GM21390 (cell line): ENCODE data around the gene GALP.
A peak's percentile ranks its signal among the peaks of the same experiment; 100 is the strongest.
"Not testable (repeated sequence)": the region's sequence is repeated elsewhere in the genome, so short reads cannot be mapped to it uniquely, and the experiment has no call there.

Experiments used
- ATAC-seq: cut with Tn5 transposase; IDR thresholded peaks from one replicate; pipeline ENCODE4 v1.9.1; 2021; ENCODE audit not compliant: unreplicated experiment

Gene GALP

DNA sequence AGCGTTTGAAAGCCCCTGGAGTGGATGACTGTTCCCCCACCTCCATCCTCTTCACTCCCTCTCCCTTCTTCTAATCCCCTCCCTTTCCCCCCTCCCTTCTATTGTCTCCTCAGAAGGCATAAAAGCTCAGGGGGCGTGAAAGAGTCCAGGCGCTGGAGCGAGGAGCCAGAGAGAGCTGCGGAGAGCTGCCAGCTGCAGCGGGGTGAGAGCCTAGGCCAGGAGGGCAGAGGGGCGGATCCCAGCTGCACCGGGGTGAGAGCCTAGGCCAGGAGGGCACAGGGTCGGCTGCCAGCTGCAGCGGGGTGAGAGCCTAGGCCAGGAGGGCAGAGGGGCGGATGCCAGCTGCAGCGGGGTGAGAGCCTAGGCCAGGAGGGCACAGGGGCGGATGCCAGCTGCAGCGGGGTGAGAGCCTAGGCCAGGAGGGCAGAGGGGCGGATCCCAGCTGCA, at the start of gene GALP:
TSS of gene GALP (plus strand) at position 148 of the 447 bp plus-strand sequence. CDS start 1,101 bp downstream, outside the sequence.
- ATAC-seq, result not testable (repeated sequence)

DNA sequence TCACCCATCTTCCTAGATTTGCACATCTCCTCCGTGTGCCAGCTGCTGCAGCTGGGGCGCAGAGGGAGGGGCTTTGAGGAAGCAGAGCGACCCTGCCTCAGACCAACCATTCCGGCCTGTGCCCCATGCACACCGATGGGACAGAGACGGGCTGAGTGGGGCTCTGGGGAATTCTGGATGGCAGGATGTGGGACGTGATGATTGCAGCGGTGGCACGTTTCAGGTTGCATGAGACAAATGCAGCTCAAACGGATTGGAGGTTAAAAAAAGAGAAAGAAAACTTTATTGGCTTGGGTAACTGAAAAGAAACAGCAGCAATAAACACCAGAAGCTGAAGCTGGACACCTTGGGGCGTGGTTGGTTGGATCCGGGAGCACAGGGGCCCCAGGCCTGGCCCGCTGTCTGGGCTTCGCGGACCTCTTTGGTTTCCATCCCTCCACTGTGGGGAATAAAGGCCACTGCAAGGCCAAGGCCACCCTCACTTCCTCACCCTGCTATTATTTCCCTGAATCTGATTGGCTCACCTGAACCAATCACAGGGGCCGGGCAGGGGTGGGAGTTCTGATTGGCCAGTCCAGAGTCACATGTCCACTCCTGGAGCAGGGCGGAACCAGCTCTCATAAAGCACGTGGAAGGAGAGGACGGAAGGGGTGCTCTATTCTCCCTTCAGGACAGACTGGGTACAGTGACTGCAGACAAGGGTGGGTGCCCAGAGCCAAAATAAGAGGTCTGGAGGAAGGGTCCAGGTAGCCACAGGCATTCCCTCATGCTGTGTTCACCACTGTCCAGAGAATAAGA, 48.6 kb upstream of the GALP start:
- ATAC-seq, result no peak

DNA sequence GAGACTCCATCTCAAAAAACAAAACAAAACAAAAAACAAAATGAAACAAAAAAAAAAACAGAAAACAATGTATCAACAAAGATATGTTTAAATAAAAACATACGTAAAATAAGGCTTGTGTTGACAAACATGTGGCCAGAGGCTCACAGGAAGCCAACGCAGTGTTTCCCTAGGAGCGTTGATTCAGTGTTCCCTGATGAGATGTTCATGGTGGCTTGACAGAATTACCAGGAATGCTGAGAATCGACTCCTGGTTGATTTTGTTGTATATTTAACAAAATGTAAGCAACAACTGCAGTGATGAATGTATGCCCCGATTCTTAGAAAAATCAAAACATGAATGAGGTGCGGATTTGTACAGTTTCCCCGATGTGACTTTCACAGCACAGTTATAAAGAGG, 45.8 kb upstream of the GALP start:
- ATAC-seq, result no peak

DNA sequence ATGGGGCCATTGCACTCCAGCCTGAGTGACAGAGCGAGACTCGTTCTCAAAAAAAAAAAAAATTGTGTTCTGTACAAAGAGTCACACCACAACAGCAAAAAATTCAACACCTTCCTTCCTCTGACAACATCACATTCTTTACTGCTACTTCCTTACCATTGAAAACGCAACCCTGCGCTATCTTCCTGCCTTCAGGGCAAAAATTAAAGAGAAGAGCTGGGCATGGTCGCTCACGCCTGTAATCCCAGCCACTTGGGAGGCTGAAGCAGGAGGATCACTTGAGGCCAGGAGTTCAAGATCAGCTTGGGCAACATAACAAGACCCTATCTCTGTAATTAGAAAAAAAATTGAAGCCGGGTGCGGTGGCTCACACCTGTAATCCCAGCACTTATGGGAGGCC, 44.2 kb upstream of the GALP start:
- no peak for ATAC-seq

GRCh38 chr19:56132316-56132822, 43.4 kb upstream of the GALP start:
- no peak for ATAC-seq

DNA sequence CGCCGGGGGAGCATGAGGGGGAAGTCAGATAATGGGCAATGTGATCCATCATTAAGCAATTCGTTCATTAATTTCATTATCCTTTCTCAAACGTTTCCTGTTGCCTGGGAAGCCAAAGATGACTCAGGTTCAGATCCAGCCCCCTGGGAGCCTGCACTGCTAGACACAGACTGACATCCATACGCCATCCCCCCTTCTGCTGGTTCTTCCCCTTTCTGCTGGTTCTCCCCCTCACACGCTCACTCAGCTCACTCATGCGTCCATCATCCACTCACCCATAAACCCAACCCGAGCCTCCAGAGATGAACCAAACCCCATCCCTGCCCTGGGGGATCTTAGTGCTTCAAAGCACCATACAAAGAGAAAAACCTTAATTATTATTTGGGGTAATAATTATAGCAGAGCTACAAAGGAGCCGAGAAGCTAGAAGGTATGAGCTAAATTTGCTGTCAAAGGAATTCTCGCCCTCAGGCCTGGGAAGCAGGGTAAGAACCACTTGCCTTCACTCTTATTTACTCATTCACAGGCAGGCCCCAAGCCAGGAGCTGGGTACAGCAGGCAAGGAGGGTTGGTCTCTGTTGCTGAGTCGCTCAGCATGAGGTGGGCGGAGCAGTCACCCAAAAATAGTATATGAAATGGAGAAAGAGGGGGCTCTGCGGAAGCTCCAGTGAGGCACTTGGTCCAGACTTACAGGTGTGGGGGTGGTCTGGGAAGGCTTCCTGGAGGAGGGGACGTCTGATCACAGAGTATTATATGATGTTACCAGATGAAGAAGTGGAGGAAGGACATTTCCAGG, 41.8 kb upstream of the GALP start:
- ATAC-seq, result no peak

GRCh38 chr19:56134654-56134921, 41.2 kb upstream of the GALP start:
- ATAC-seq, result no peak

DNA sequence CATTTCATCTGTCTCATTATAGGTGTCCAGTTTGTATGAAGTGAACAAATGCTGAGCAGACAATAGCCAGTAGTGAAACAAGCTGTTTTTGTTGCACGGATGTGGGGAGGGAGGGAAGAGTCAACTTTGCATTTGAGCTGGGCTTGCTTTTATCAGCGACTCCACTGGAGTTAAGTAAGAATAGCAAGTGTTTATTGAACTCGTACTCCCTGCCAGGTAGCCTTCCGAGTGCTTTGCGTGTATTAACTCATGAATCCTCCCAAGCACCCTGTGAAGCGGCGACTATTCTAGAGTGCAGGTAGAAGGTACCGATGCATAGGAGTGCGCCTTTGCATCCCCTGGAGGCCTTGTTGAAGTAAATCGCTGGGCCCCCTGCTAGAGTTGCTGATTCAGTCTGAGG, 39.4 kb upstream of the GALP start:
- ATAC-seq, result no peak

GRCh38 chr19:56137405-56137804, 38.4 kb upstream of the GALP start:
- no peak for ATAC-seq

GRCh38 chr19:56138069-56138468, 37.7 kb upstream of the GALP start:
- ATAC-seq, result no peak

DNA sequence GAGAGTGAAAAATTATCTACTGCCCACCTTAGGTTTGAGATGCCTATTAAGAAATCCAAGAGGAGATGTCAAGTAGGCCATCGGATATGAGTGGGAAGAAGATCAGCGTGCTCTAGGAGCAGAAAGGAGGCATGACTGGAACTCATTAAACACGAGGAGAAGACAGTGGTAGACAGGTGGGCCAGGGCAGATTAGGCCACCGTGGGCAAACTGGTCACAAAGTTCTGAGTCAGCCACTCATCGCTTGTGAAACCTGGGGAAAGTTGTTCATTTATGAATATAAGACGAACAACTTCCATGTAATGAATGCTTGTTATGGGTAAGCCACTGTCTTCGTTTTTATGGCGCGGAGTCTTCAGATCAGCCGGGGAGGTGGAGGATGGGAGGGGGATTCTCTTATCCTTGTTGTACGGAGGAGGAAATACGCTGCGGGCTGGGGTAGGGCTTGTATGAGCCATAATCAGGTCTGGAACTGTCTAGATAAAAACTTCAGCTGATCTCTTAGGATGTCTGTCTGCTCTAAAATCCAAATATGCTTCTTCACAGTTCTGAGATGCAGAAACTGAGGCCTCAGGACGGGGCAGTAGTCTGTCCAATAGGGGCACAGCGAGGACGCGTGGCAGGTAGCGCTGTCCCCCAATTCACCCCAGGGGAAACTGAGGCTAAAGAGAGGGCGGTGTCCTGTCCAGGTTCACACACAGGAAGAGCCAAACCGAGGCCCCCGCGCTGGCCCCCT, 35.8 kb upstream of the GALP start:
- ATAC-seq, result no peak

GRCh38 chr19:56140583-56141416, 35.0 kb upstream of the GALP start, which contains the start of gene ZNF444:
Gene ZNF444 (plus strand): TSS chr19:56141287. CDS start chr19:56146912, 5,625 bp downstream.
- ATAC-seq, result peak; percentile 82

DNA sequence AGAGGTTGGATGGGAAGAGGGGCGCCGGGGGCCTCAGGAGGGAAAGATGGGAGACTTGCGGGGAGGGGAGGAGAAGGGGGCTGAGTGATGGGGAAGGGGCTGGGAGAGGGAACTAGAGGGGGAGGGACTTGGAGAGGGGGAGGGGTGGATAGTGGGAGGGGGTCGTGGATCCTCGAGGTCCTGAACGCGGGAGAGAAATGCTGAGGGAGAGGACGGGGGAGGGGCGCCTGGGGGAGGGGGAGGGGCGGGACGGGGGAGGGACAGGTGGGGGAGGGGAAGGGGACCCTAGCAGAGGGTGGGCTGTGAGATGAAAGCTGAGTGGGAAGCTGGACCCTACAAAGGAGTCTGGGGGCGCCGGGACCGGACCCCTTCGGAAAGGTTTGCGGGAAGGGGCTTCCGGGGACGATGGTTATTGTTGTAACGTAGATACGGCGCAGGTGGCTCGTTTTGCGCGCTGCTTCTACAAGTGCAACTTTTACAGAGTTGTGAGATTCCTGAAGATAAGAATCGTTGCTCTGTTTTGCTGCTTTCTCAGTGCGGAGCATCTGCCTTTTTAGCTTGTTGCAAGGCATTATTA, 34.3 kb upstream of the GALP start:
- ATAC-seq, result no peak

DNA sequence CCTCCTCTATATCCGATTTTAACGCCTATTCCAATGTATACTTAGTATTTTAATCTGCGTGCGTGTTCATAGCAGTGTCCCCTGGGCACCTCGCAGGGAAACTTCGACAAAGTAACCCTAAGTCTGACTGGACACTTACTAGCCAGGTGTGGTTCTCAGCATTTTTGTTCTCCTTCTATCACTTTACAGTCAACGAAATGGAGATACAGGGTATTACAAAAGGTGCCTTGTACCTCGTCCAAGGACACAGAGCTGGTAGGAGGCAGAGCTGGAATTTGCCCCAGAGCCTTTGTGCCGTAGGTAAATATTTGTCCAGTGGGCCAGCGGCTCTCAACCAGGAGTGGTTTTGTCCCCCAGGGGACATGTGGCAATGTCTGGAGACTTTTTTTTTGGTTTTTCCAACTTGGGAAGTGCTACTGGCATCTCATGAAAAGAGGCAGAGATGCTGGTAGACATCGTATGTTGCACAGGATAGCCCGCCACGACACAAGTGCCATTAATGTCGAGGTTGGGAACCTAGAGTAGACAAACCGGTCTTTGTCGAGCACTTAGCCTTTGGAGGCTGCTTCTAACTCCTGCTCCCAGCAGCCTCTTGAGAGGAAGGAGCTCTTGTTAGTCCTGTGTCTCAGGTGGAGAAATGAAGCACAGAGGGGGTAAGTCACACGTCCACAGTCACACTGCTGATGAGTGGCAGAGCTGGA, 33.6 kb upstream of the GALP start:
- ATAC-seq, result no peak

GRCh38 chr19:56142897-56143434, 32.8 kb upstream of the GALP start:
- no peak for ATAC-seq

DNA sequence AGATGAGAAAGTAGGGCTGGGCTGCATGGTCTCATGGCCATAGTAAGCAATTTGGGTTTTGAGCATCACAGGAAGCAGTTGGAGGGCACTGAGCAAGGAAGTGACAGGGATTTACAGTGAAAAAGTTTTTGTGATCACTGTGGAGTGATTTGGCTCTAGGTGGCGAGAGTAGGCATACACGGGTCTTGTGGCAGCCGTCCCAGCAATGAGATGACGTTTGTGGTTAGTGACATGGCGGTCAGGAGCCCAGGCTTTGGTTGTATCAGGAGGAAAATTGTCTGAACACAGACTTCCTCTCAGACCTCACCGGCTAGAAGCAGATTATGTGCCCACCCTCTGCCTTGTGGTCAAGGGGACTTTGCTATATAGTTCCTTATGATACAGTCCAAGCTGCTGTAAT, 31.4 kb upstream of the GALP start:
- ATAC-seq, result no peak

- ATAC-seq, result no peak
Measured at GRCh38 chr19:56144831-56145230, 31.0 kb upstream of the GALP start.

GRCh38 chr19:56145698-56146097, 30.1 kb upstream of the GALP start:
- ATAC-seq, result no peak

GRCh38 chr19:56146904-56147303, 28.9 kb upstream of the GALP start:
- no peak for ATAC-seq
